ENCODE data around the gene DNAH8. TPM values are rescaled to one million over a fixed set of nuclear protein-coding genes. Genes with fewer than 3 reads are reported as not detected.

DNAH8 gene
- polyA plus RNA-seq, 1 donor: 2.1 TPM

DNA sequence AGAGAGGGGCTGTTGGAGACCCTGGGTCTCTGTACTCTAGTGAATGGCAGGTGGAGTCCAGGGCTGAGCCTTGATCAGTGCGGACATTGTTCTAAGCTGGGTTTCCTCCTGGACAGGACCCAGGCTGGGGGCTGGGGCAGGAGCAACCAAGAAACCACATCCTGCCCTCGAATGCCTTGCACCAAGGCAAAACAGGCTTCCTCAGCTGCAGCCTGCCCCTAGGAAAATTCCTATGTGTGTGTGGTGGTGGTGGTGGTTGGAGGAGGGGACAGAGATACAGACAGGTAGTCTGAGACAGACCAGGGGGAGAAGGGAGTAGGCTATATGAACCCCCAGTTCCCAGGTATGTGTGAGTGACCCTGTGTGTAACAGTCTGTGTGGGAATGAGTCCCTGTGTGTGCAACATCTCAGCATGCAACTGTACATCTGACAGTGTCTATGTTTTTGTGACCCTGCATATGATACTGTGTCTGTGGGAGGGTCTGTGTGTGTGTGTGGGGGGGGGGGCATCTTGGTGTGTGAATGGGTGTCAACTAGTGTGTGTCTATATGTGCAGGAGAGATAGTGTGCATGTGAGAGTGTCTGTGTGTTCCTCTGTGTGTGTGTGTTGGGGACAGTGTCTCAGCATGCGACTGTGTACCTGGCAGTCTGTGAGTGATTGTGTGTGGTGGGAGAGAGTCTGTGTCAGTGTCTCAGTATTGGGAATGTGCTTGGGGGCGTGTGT lies 336.4 kb downstream of the DNAH8 start:
- no peak for DNase-seq (ENCODE audit: low read depth)

DNA sequence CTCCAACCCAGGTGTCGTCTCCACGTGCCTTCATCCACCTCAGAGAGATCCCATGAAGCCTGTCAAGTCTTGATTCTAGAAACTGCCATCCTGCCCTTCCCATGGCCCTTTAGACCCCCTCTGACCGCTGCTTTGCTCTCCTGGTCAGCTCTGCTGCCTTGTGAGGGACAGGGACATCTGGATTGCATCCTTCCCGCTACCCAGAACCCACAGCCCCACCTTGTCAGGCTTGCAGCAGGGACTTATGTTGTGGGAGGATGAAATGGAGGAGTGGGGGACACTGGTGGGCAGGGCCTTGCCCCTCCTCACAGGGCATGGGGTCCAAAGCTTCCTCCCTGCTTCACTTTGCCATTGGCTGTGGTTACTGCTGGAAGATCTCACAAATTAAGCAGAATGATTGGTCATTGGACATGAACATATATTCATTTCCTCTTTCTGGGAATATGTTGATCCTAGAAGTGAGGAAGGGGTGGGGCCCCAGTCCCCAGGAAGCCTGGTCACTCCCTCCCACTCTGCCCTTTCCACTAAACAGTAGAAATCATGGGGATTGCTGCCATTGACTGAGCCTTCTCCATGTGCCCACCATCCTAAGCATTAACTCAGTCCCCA lies 338.0 kb downstream of the DNAH8 start:
- DNase-seq (ENCODE audit: low read depth): no peak

DNA sequence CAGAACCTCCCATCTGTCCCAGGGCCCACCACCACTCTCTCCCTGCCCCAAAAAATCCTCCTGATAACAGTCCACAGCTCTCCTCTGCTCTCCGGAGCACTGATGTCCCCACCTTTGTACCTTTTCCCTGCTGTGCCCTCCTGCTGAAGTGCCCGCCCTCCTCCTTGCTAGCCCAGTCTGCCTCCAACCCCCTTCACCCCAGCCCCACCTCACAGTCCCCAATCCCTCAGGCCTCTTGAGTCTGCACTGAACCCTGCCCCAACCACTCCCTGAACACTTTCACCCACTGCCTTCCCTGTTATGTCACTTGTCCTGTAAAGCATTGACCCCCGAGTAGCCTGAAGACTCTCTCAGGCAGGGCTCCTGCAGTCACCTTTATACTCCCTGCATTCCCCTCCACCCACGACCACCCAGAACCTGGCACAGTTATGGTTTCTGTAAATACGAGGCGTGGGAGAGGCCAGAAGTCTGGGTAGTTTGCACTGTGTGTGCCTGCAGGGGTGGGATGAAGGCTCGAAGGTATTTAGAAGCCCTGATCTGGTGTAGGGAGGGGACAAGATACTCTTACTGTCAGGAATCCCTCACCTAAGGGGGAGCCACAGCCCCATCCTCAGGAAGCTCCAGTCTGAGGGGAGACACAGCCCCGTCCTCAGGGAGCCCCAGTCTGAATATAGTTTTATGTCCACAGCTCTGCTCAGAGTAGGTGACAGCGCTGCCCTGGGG lies 338.9 kb downstream of the DNAH8 start:
- DNase-seq (ENCODE audit: low read depth): no peak

- DNase-seq (ENCODE audit: low read depth): no peak
Measured at GRCh38 chr6:39054577-39055142, 339.5 kb downstream of the DNAH8 start.

DNA sequence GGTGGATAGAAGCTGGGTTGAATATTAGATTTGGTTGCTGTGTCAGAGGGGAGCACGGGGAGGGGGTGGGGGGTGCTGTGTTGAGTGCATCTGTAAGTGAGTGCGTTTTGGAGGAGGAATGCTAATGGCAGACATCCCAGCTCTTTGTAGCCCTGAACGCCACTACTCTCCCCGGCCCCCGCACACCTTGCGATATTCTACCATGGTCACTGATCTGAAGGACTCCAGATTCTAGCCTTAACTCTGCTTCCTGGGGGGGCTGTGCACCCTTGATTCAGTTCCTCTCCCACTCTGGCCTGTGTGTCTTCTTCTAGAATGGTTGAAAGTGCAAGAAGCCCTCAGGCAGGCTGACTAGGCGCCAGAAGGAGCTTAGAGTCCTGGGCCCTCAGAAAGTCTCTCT lies 340.6 kb downstream of the DNAH8 start:
- DNase-seq (ENCODE audit: low read depth): no peak

- no peak for DNase-seq (ENCODE audit: low read depth)
Measured at GRCh38 chr6:39056191-39056590, 341.1 kb downstream of the DNAH8 start.

GRCh38 chr6:39056681-39057080 lies 341.6 kb downstream of the DNAH8 start:
- no peak for DNase-seq (ENCODE audit: low read depth)

DNA sequence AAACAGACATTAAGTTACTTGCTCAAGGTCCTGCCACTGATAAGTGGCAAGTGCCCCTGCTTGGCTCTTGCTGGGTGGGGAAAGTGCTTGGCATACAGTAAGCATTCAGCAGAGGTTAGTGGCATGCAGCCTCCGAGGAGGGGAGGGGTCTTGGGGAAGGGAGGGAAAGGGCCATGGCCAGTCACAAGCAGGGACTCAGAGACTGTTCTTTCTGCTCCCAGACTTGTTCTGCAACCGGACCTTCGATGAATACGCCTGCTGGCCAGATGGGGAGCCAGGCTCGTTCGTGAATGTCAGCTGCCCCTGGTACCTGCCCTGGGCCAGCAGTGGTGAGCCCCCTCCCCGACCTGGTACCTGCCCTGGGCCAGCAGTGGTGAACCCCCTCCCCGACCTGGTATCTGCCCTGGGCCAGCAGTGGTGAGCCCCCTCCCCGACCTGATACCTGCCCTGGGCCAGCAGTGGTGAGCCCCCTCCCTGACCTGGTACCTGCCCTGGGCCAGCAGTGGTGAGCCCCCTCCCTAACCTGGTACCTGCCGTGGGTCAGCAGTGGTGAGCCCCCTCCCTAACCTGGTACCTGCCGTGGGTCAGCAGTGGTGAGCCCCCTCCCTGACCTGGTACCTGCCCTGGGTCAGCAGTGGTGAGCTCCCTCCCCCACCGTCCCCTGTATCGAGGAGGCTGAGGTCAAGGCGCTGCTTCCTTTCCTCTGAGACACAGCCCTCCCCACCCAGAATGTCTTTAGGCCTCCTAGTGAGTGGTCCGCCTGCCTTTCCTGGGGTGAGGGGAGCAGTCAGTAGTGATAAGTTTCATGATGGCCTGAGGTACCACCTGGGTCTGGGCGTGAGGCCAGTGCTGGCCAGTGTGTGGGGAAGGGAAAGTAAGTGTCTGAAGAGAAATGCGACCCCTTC lies 342.4 kb downstream of the DNAH8 start:
- DNase-seq (ENCODE audit: low read depth): no peak

GRCh38 chr6:39058471-39059147 lies 343.5 kb downstream of the DNAH8 start:
- DNase-seq (ENCODE audit: low read depth): no peak

GRCh38 chr6:39059496-39060310 lies 344.6 kb downstream of the DNAH8 start:
- no peak for DNase-seq (ENCODE audit: low read depth)

DNA sequence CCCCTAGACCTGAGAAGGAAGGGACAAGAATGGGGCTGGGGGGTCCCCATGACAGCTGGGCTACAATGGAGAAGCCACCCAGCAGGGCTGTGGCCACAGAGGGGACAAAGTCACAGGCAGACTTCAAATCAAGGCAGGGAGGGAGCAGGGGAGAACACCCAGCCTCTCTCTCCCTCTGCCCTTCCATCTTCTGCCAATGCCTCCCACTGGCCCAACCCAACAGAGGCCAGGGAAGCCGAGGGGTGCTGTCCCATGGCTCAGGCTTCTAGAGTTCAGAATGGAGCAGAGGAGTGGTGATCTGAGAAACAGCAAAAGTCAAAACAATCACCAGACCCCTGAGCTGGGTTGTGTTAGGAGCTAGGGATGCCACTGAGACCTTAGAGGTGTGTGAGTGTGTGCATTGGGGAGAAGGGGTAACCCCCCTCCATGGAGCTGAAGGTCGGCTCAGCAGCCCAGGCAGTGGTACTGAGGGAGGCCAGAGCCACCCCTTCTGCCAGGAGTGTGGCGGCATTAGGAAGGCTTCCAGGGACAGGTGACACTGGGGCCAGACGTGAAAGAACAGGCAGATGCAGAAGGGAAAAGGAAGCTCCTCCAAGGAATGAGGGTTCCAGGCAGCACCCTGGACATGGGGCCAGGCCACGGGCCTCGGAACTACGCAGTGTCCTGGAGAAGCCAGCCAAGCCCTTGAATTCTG lies 345.5 kb downstream of the DNAH8 start:
- no peak for DNase-seq (ENCODE audit: low read depth)

- no peak for DNase-seq (ENCODE audit: low read depth)
Measured at GRCh38 chr6:39061182-39061581, 346.1 kb downstream of the DNAH8 start.

DNA sequence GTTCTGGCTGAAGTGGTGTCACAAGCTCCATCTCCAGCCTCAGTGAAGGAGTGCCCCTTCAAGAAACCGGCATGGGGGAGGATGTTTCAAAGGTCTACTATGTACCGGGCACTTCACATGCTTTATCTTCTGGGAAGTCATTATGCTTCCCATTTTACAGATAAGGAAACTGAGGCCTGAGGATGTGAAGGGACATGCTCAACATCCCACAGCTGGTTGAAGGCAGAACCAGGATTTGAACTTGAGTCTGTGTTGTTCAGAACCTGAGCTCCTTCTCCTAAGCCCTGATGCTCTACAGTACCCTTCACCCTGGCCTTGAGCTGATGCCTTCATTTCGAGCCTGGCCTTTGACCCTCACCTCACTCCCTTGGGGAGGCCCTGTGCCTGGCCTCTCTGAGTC lies 346.5 kb downstream of the DNAH8 start:
- no peak for DNase-seq (ENCODE audit: low read depth)

DNA sequence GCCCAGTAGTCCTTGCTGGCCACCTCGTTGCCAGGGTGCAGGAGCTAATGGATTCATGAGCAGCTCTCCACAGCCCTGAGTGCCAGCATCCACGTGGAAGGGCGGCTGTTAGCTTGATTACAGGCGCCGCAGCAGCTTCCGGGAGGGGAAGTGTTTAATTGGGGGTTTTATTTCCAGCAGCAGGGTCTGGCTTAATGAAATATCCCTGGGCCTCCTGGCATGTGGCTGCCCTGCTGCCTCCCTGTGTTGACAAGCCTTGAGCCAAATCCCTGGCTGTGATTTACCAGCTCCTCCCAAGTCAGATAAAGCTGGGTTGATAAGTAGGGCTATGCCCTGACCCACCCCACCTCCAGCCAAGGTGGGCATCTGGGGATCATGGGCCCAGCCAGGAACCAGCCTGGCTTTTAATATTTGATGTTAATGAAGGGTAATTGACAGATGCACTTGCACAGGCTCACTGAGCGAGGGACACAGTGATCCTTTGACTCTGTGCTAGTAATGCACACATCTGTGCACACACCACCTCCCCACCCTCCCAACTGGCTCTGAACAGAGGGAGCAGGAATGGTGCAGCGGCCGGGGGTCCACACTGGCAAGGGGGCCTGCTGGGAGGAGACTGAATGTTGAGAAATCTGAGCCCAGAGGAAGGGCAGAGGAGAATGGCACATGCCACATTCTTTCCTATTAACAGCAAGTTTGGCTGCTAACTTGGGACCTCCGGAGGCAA lies 347.1 kb downstream of the DNAH8 start:
- DNase-seq (ENCODE audit: low read depth): no peak

- no peak for DNase-seq (ENCODE audit: low read depth)
Measured at GRCh38 chr6:39063526-39063925, 348.4 kb downstream of the DNAH8 start.

- DNase-seq (ENCODE audit: low read depth): no peak
Measured at GRCh38 chr6:39065561-39065960, 350.4 kb downstream of the DNAH8 start.

GRCh38 chr6:39068391-39068790 lies 353.3 kb downstream of the DNAH8 start:
- no peak for DNase-seq (ENCODE audit: low read depth)

DNA sequence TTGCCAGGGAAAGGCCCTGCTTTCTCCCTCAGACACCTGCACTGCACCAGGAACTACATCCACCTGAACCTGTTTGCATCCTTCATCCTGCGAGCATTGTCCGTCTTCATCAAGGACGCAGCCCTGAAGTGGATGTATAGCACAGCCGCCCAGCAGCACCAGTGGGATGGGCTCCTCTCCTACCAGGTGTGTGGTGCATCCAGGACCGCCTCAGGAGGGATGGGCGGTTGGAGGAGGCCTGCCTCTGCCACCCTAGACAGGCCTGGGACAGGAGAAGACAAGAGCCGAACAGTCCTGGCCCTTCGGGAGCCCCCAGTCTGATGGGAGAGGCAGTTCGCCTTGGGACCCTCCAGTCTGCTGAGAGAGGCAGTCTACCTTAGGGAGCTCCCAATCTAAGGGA lies 357.7 kb downstream of the DNAH8 start:
- DNase-seq (ENCODE audit: low read depth): no peak

All from forelimb muscle (tissue), 1 donor.